GM19023 (cell line): ENCODE measurements around the gene YIPF2.

Source experiments
- ATAC-seq: cut with Tn5 transposase; IDR thresholded peaks from one replicate; pipeline ENCODE4 v1.9.1; 2021; ENCODE audit warnings: mild to moderate bottlenecking, moderate library complexity; ENCODE audit not compliant: unreplicated experiment

Gene YIPF2

DNA sequence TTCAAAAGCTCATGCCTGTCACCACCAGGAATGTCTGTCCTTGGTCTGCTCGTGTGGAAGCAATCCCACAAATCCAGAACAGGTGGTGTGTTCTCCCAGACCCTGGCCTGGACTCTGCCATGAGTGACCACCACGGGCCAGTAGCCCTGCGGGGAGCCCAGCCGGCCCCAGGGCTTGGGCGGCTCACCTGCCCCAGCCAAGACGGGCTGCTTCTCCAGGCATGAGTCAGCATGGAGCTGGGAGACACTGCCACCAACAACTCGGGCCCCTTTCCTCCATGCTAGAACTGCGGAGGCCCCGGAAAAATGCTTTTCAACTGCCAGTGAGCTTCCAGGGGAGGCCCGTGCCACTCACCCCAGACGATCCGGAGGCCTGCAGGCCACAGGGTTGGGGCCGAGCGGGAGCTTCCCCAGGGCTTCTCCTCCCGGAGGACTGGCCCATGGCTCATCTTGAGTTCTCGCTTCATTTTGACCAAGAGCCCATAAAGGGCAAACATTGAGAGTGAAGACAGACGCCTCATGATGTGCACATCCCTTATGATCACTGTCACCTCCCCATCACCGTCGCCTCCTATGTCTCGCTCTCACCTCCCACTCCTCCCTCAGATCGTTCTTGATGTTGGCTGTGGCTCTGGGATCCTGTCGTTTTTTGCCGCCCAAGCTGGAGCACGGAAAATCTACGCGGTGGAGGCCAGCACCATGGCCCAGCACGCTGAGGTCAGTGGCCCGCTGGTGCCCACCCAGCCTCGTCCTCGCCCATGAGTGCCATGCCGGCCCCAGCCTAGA is 16.7 kb downstream of the YIPF2 start:
- no peak for ATAC-seq

DNA sequence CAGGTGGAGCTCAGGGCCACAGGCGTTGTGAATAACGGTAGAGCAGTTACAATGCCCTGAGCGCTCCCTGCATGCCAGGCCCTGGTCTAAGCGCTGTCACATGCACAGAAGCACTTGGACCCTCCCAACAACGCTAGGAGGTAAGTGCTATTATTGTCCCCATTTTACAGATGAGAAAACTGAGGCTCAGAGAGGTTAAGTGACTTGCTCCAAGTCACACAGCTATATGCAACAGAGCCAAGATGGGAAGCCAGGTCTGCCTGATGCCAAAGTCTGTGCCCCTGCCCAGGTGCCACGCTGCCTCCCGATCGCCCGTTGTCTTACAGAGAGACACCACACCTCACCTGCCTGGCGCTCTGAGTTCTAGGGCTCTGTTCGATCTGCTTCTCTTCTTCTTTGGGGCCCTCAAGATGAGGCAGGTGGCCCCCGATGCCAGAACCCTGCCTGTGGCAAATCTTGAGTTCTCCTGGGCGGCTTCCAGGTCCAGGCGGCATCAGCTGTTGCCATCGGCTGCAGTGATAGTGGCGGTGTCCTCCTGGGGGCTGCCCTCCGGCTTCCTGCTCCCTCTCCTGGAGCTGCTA is 20.0 kb downstream of the YIPF2 start:
- no peak for ATAC-seq

DNA sequence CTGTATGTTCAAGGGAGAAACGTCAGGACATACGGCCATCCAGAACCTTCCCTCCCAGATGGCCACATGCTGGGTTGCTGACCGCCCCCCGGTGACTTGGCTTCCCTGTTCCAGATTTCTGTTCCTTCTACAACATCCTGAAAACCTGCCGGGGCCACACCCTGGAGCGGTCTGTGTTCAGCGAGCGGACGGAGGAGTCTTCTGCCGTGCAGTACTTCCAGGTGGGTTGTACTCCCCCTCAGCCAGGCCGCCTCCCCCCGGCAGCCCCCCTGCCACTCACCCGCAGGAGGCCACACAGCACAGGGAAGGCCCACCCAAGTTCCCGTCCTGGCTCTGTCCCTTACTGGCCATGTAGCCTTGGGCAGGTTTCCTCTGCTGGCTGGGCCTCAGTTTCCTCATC is 20.5 kb downstream of the YIPF2 start:
- no peak for ATAC-seq

DNA sequence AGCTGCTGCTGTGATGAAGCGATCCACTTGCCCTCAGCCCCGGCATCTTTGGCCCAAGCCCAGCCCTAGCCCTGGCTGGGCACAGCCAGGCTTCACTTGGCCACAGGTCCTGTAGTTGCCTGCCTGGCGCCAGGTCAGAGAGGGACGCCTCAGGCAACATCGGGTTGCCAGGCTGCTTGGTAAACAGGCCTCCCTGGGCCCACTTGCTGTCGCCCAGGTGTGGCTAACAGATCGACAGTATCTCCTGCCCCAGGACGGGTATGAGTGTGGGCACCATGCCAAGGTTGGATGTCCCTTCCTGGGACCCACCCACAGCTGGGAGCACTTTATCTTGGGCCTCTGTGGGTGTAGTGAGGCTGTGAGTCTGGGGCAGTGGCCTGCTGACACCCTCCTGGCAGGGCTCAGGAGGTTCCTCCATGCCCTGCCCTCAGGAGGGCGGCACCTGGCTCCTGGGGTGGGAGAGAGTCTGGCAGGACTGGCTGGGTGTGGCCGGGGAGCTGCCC is 29.2 kb downstream of the YIPF2 start:
- ATAC-seq, result no peak

DNA sequence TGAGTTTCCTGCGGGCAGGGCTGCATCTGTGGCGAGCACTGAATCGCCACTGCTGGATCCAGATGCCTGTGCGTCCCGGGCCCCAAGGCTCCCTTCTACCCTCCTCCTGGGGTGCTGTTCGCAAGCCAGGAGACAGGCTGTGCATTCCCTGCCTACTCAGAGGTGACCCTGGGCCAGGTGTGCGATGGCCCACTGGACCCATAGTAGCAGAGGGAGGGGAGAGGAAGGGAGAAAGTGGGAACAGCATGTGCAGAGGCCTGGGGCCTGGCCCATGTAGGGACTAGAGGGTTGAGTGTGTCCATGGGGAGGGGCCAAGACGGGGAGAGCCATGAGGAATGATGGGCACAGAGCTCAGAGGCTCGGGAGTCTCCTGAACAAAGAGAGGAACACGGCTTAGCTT is 29.8 kb downstream of the YIPF2 start:
- ATAC-seq, result no peak

DNA sequence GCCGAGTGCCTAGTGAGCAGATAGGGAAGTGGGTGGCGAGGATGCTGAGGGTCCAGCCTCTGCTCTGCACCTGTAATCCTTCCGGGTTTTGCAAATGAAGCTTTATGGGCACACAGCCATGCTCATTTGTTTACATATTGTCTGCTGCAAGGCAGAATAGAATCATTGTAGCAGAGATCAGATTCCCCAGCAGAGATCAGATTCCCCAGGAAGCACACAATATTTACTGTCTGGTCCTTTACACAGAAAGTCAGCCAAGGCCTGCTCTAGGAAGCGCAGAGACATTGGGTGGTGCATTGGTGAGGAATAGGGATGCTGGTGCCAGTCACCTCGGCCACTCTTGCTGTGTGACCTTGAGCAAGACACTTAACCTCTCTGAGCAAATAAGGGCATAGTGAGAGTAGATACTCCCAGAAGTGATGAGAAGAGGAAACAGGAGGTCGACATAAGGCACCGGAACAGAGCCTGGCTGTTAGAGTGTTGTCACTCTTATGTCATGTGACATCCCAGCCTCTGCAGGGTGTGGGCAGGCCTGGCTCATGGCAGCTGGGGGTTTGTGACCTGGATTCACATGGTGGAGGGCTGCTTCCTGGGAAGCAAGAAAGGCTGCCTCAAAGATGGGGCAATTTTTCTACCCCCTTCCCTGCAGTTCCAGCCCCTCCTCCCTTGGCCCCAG is 31.4 kb downstream of the YIPF2 start:
- ATAC-seq, result no peak

DNA sequence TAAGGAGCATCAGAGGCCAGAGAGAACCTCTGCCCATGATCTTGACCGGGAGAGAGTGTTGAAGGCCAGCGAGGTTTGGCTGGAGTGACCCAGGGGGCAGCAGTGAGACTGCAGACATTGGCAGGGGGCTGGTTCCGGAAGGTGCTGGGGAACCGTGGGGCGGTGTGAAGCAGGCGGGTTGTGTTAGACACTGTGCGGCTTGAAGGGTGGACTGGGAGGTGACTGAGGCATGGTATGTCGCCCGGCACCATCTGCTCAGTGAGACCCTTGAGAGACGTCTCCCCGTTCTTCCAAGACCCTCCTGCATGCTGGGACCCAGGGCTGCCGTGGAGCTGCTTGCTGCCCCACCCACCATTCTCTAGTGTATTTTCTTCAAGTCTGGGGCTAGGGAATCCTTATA is 32.5 kb downstream of the YIPF2 start:
- ATAC-seq, result no peak

DNA sequence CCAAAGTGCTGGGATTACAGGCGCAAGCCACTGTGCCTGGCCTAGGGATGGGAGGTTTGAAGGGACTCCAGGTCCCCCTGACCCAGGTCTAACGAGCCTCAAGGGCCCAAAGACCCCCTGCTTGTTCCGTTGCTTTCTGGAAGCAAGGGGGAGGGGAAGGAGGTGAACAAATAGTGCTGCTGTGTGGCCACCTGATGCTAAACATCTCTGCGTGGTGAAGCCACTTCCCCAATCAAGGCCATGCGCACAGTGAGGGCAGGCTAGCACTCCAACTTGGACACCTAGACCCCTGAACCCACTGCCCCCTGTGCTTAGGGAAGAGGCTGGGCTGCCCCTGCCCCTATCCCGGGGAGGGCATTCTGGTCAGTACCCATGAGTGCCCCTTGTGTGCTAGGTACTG is 33.1 kb downstream of the YIPF2 start:
- ATAC-seq, result no peak

DNA sequence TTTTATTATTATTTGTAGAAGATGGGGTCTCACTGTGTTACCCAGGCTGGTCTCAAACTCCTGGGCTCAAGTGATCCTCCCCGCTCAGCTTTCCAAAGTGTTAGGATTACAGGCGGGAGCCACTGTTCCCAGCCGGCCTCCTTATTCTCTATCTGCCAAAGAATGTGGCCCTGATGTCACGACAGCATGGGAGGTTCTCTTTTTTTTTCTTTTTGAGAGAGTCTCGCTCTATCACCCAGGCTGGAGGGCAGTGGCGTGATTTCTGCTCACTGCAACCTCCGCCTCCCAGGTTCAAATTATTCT is 33.6 kb downstream of the YIPF2 start:
- ATAC-seq, result no peak

DNA sequence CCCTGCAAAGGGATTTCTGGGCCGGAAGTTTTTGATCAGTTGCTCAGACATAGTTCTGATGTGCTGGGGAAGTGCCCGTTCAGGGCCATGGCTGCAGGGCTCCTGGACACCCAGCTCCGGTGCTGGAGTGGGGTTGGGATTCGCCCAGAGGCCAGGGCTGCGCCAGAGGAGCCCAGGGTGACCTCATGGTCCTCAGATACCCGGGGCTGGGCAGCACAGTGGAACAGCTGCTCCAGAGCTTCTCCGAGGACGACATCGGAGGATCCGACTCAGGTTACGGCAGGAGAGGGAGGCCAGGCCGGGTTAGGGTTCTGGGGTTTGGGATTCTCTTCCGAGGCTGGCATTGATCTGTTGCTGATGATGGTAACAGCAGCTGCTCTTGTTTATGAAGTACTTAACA is 36.2 kb downstream of the YIPF2 start:
- no peak for ATAC-seq

DNA sequence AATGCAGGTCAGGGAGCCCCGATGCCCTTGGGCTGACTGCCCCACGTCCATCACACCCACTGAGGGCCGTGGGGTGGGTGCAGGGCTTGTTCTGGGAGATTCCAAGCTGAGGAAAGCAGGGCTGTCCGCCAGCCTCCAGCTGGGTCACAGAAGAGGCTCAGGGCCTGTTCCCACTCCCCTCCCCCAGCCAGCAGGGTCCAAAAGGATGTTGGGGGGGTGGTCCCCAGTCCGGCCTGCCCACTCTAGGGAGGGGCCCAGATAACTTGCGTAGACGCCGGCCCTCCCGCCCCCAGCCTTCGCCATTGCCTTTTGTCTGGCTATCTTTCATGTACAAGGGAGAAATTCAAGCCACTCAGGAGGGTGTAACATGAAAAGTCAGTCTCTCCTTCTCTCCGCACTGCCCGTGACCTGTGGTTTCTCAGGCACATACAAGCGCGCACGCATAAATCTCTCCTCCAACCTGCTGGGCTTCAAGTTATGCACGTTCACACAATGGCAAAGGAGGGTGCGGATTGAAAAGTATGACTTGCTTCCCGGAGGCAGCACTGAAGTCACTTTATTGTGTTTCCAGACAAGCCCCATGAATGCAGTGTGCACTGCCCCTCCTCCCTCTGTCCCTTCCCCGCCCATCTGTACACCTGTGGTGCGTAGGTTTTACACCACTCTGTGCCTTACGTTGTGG is 36.9 kb downstream of the YIPF2 start:
- ATAC-seq, result no peak

DNA sequence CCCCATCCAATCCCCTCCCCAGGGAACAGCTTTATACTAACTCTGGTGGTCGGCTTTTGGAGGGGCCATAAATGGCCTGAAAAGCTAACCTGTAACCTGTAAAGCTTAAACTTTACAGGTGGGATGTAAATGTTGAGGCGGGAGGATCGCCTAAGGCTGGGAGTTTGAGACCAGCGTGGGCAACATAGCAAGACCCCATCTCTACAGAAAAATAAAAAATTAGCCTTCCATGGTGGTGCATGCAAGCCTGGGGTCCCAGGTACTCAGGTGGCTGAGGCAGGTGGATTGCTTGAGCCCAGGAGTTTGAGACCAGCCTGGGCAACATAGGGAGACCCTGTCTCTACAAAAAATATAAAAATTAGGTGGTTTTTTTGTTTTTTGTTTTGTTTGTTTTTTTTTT is 38.6 kb downstream of the YIPF2 start:
- no peak for ATAC-seq

DNA sequence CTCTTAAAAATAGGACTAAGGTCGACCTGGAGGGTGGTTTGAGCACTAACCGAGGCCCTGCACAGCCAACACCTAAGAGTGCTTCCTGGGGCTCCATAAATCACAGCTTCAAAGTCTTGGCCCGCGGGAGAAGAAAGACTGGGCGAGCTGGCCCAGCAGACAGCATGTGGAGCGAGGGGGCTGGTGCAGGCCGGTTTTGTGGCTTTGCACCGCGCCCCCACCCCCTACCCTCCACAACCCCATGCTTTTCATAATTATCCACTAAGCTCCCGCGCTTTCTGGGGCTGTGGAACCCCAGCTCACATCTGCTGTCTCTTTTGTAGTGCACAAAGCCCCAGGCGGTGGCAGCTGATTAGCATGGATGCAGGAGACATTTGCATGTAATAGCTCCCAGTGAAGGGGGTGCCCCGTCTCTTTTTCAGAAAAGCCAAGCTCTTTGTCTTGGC is 40.0 kb downstream of the YIPF2 start:
- no peak for ATAC-seq

DNA sequence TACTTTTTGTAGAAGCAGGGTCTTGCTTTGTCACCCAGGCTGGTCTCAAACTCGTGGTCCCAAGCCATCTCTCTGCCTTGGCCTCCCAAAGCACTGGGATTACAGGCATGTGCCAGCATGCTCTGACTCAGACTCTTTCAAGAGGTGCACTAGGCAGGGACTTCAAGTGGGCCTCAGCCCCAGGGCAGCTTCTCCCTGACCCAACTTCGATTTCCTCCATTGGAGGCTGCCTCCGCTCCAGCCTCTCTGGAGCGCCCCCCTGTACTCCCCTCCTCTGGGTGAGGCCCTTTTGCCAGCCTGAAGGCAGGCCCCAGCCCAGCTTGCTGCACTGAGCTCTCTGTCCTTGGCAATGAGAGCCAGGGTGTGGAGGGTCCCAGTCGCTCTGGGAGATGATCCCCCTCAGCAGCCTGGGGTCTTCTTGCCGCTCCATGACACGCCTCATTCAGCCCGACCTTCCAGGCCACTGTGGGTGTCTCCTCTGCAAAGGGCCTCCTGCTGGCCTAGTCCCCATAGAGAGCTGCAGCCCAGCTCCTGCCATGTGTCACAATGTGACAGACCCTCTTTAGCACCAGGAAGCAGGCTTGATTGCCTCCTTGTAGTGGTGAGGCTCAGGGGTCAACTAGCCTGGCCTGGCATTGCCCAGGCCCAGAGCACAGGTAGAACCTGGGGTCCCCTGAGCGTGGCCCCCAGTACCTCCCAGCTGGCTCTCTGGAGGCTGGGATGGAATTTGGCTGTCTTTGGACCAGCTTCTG is 40.6 kb downstream of the YIPF2 start:
- no peak for ATAC-seq

DNA sequence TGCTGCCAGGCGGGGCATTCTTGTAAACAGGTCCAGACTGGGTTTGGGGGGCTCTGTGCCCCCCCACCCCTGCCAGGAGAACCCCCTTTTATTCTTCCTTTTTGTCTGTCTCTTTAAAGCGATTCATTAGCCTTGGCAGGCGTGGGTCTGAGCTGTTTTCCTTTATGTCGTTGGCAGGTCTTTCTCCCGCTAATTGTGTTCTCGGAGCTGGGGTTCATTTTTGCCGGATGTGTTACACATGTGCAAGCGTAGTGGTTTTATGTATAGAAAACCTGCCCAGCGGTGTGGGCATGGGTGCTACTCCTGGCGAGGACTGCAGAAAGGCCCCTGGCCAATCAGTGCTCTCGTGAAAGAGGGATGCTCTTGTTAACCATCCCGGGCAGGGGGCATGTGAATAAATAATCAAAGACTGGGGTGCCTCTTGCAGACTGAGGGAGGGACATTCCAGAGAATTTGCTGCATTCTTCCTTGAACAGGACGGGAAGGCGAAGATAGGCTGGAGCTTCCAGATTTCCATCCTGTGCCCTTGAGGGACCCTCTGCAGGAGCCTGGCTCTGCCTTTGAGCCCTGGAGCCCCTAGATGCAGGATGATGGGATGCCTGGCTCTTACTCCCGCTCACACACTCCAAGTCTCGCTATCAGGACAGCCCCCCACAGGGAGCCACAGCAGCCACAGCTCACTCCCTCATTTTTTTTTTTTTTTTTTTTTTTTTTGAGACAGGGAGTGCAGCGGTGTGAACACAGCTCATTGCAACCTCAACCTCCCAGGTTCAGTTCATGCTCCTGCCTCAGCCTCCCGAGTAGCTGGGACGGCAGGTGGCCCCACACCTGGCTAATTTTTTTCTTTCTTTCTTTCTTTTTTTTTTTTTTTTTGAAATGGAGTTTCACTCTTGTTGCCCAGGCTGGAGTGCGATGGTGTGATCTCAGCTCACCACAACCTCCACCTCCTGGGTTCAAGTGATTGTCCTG is 43.0 kb downstream of the YIPF2 start:
- ATAC-seq, result no peak

DNA sequence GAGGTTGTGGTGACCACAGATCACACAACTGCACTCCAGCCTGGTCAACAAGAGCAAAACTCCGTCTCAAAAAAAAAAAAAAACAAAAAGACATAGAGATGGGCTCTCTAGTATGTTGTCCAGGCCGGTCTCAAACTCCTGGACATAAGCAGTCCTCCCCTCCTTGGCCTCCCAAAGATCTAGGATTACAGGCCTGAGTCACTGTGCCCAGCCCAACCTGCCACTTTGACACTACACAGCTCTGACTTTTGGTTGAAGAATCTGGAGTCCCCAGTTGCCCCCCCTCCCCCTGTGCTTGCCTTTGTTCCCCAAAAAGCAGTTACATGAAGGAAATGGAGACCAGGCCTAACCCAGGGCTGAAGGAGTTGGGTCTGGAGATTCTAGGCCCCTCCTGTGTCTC is 44.2 kb downstream of the YIPF2 start:
- ATAC-seq, result no peak

DNA sequence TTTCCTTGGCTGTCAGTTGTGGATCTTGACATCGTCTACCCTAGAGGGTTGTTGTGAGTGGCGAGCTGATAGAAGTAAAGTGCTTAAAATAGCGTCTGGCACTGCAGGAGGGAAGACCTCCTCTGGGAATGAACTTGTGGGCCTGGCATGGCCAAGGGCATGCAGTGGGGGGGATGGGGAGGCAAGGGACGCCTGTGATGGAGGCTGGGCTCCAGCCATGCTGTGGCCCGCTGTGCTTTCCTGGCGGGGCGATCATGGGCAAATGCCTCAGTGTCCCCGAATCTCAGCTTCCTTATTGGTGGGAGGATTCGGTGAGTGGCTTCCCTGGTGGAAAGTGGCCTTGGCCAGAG is 46.4 kb downstream of the YIPF2 start:
- no peak for ATAC-seq

DNA sequence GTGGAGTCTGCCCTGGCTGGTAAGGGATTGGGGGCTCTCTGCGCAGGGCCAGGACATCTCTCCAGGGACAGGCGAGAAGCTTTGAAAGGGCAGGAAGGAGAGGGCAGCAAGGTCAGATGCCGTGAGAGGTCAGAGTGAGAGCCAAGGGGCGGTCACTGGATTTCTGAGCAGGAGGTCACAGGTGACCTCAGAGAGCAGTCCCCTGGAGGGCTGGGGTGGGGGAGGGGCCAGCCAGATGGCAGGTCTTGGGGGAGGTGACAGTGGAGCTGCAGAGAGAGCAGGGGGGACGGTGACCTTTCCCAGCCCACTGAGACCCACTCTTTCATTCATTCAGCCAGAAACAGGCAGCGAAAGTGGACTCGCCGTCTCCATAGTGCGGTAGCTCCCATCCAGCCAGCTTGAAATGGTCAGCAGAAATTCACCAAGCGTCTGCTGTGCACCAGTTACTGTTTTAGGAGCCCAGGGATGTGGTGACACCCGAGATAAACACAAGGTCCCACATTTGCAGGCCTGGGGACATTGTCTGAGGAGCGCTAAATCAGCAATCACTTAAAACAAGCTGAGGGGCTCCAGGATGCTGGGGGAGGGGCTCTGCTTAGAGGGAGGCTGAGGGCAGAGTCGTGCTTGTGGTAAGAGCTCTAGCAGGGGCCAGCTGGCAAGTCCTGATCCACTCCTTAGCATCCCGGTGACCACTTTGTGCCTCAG is 46.9 kb downstream of the YIPF2 start:
- ATAC-seq, result no peak

DNA sequence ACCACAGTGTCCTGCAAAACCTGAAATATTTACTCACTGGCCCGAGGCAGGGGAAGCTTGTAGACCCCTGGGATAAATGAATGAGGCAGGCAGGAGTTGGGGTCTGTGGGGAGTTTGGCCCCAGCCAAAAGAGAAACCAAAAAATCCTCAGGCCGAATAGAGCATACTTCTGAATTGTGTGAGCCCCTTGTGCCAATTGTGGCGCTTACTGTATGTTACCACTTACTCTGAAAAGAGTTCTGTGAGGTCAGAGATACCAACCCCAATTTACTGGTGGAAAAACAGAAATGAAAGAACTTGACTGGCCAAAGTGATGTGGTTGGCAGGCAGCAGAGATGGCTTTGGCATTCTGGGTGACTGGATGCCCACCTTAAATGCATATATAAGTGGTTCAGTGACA is 50.2 kb downstream of the YIPF2 start:
- no peak for ATAC-seq
